ENCODE data around the gene P4HTM.

Gene P4HTM

GRCh38 chr3:48989796-48990635, at the start of gene P4HTM:
P4HTM (plus strand) TSS chr3:48990241; CDS start chr3:48990257, 16 bp downstream.
- FAIRE-seq (peak; percentile 84), DNase-seq (ENCODE audit: extremely low spot score, insufficient read length, low read depth) (peak; percentile 49)

GRCh38 chr3:48945432-48945831, 44.6 kb upstream of the P4HTM start:
- no peak for DNase-seq (ENCODE audit: extremely low spot score, insufficient read length, low read depth)
- FAIRE-seq = no peak

GRCh38 chr3:48945891-48946549, 44.0 kb upstream of the P4HTM start:
- no peak for DNase-seq (ENCODE audit: extremely low spot score, insufficient read length, low read depth)
- peak; percentile 15 for FAIRE-seq

- FAIRE-seq (no peak), DNase-seq (ENCODE audit: extremely low spot score, insufficient read length, low read depth) (no peak)
Measured at GRCh38 chr3:48949376-48949717, 40.7 kb upstream of the P4HTM start.

- no peak for DNase-seq (ENCODE audit: extremely low spot score, insufficient read length, low read depth)
- no peak for FAIRE-seq
Measured at GRCh38 chr3:48950051-48950450, 40.0 kb upstream of the P4HTM start.

- DNase-seq (ENCODE audit: extremely low spot score, insufficient read length, low read depth) (no peak), FAIRE-seq (no peak)
Measured at GRCh38 chr3:48951764-48952163, 38.3 kb upstream of the P4HTM start.

- peak; percentile 71 for FAIRE-seq
- no peak for DNase-seq (ENCODE audit: extremely low spot score, insufficient read length, low read depth)
Measured at GRCh38 chr3:48952510-48953118, 37.4 kb upstream of the P4HTM start.

- no peak for DNase-seq (ENCODE audit: extremely low spot score, insufficient read length, low read depth)
- no peak for FAIRE-seq
Measured at GRCh38 chr3:48957006-48957705, 32.9 kb upstream of the P4HTM start.

- no peak for FAIRE-seq
- no peak for DNase-seq (ENCODE audit: extremely low spot score, insufficient read length, low read depth)
Measured at GRCh38 chr3:48960841-48961413, 29.1 kb upstream of the P4HTM start.

- DNase-seq (ENCODE audit: extremely low spot score, insufficient read length, low read depth) (no peak), FAIRE-seq (no peak)
Measured at GRCh38 chr3:48962340-48962739, 27.7 kb upstream of the P4HTM start.

GRCh38 chr3:48962939-48963338, 27.1 kb upstream of the P4HTM start:
- FAIRE-seq (no peak), DNase-seq (ENCODE audit: extremely low spot score, insufficient read length, low read depth) (no peak)

GRCh38 chr3:48963591-48963990, 26.4 kb upstream of the P4HTM start:
- no peak for FAIRE-seq
- DNase-seq (ENCODE audit: extremely low spot score, insufficient read length, low read depth) = no peak

- DNase-seq (ENCODE audit: extremely low spot score, insufficient read length, low read depth) = no peak
- no peak for FAIRE-seq
Measured at GRCh38 chr3:48966367-48966766, 23.7 kb upstream of the P4HTM start.

- no peak for FAIRE-seq
- no peak for DNase-seq (ENCODE audit: extremely low spot score, insufficient read length, low read depth)
Measured at GRCh38 chr3:48966876-48967361, 23.1 kb upstream of the P4HTM start.

- no peak for FAIRE-seq
- no peak for DNase-seq (ENCODE audit: extremely low spot score, insufficient read length, low read depth)
Measured at GRCh38 chr3:48970586-48970985, 19.5 kb upstream of the P4HTM start.

GRCh38 chr3:48974076-48974864, 15.8 kb upstream of the P4HTM start:
- no peak for FAIRE-seq

GRCh38 chr3:48979451-48979850, 10.6 kb upstream of the P4HTM start:
- DNase-seq (ENCODE audit: extremely low spot score, insufficient read length, low read depth) (no peak), FAIRE-seq (no peak)

More at GRCh38 chr3:48974076-48974864, 15.8 kb upstream of the P4HTM start:
- DNase-seq (ENCODE audit: extremely low spot score, insufficient read length, low read depth) = no peak

- DNase-seq (ENCODE audit: extremely low spot score, insufficient read length, low read depth) (no peak), FAIRE-seq (no peak)
Measured at GRCh38 chr3:48980295-48980694, 9.7 kb upstream of the P4HTM start.

GRCh38 chr3:48982016-48982415, 8.0 kb upstream of the P4HTM start:
- DNase-seq (ENCODE audit: extremely low spot score, insufficient read length, low read depth) (no peak), FAIRE-seq (no peak)

Data from GM18507 (cell line).